Ovary (tissue), 3 donors: ENCODE data around the gene SPPL3.

Experiments
- EP300 ChIP-seq: sonication (generic); formaldehyde crosslinking; IDR thresholded peaks from one replicate; pipeline ENCODE4 v1.6.1; 2017; ENCODE audit warnings: antibody characterized with exemption
- POLR2A ChIP-seq: fragments of 450-650 bp; IDR thresholded peaks from one replicate; pipeline ENCODE4 v1.6.1; 2017; ENCODE audit warnings: antibody characterized with exemption, mild to moderate bottlenecking, moderate library complexity
- TF ChIP-seq, protein P1 (sequence below), 3 donors: fragments of 450-650 bp in 2 of 3; fragments of 200-600 bp in 1 of 3; IDR thresholded peaks; one replicate each; pipeline versions ENCODE4 v1.5.1 to v1.8.0; 2016 to 2022; ENCODE audit warnings: antibody characterized with exemption in 3 of 3, mild to moderate bottlenecking in 1 of 3
- donor health status: DM: no; HTN: no; CAD: no.

DNA sequence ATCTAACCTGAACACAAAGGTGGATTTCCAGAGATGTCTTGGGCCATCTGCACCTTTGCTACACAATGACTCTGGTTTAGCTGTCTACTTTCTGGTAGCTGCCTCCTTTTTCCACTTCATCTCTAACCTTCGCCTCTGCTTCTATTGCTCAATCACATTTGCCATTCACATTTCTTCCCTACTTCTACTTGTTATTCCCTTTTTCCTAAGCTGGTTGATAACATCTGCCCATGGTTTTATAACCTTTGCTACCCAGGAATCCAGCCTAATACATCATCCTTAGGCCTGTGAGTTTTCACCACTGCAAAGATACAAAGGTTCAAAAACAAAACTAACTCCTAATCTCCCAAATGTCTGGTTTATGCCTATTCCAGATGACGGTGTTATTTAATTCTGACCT, 13.2 kb downstream of the SPPL3 start:
- TF ChIP-seq, protein P1, sequence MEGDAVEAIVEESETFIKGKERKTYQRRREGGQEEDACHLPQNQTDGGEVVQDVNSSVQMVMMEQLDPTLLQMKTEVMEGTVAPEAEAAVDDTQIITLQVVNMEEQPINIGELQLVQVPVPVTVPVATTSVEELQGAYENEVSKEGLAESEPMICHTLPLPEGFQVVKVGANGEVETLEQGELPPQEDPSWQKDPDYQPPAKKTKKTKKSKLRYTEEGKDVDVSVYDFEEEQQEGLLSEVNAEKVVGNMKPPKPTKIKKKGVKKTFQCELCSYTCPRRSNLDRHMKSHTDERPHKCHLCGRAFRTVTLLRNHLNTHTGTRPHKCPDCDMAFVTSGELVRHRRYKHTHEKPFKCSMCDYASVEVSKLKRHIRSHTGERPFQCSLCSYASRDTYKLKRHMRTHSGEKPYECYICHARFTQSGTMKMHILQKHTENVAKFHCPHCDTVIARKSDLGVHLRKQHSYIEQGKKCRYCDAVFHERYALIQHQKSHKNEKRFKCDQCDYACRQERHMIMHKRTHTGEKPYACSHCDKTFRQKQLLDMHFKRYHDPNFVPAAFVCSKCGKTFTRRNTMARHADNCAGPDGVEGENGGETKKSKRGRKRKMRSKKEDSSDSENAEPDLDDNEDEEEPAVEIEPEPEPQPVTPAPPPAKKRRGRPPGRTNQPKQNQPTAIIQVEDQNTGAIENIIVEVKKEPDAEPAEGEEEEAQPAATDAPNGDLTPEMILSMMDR (IDR thresholded peaks at IDR 0.05): no peak
- TF ChIP-seq POLR2A (no peak), EP300 (no peak)
